ENCODE data around the gene MOB2.

DNA sequence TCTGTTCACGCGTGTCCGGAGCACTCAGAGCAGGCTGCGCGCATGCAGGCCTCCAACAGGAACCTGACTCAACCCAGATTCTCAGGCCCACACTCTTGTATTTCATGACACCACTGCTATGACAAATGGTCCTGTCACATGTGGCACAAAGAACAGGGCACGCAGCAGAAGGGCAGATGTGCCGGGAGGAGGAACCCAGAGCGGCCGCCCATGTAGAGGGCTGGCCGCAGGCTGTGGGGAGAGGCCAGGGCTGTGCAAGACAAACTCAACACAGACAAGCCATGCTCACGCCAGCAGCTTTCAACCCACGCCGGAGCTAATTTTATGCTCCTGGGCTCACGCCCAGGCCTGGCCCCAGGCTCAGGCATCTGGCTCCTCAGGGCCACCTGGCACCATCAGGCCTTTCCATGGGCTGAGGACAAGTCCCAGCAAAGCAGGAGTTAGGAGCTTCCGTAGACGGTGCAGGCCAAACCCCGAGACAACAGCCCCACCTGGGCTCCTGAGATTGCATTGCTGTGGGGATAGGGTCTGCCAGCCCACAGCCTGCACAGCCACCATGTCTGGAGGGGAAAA lies 45.5 kb upstream of the MOB2 start:
- TF ChIP-seq POLR2AphosphoS5 (IDR thresholded peaks at IDR 0.05; ENCODE audit: borderline replicate concordance, low read depth, low read length) = no peak
- no peak for TF ChIP-seq EZH2 (IDR thresholded peaks at IDR 0.05)
- no peak for TF ChIP-seq FOXP2 (optimal IDR thresholded peaks at IDR 0.05; ENCODE audit: control extremely low read depth, extremely low read length, insufficient read depth)

All from SK-N-MC (cell line).